HG02981 (cell line): Measurements from ENCODE around the gene ANAPC2.
A peak's percentile ranks its signal among the peaks of the same experiment; 100 is the strongest.

ENCODE experiments used
- ATAC-seq: cut with Tn5 transposase; IDR thresholded peaks from one replicate; pipeline ENCODE4 v1.9.1; 2021; ENCODE audit warnings: mild to moderate bottlenecking, moderate library complexity; ENCODE audit not compliant: unreplicated experiment

ANAPC2 gene, protein sequence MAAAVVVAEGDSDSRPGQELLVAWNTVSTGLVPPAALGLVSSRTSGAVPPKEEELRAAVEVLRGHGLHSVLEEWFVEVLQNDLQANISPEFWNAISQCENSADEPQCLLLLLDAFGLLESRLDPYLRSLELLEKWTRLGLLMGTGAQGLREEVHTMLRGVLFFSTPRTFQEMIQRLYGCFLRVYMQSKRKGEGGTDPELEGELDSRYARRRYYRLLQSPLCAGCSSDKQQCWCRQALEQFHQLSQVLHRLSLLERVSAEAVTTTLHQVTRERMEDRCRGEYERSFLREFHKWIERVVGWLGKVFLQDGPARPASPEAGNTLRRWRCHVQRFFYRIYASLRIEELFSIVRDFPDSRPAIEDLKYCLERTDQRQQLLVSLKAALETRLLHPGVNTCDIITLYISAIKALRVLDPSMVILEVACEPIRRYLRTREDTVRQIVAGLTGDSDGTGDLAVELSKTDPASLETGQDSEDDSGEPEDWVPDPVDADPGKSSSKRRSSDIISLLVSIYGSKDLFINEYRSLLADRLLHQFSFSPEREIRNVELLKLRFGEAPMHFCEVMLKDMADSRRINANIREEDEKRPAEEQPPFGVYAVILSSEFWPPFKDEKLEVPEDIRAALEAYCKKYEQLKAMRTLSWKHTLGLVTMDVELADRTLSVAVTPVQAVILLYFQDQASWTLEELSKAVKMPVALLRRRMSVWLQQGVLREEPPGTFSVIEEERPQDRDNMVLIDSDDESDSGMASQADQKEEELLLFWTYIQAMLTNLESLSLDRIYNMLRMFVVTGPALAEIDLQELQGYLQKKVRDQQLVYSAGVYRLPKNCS

GRCh38 chr9:137188490-137189296 lies at the start of gene ANAPC2, which contains the start of gene SSNA1:
Gene ANAPC2 (minus strand): TSS chr9:137188560. CDS start chr9:137188532, 28 bp downstream.
Gene SSNA1 (plus strand): TSS chr9:137188676. CDS start chr9:137188727, 51 bp downstream.
- ATAC-seq = peak; percentile 71

DNA sequence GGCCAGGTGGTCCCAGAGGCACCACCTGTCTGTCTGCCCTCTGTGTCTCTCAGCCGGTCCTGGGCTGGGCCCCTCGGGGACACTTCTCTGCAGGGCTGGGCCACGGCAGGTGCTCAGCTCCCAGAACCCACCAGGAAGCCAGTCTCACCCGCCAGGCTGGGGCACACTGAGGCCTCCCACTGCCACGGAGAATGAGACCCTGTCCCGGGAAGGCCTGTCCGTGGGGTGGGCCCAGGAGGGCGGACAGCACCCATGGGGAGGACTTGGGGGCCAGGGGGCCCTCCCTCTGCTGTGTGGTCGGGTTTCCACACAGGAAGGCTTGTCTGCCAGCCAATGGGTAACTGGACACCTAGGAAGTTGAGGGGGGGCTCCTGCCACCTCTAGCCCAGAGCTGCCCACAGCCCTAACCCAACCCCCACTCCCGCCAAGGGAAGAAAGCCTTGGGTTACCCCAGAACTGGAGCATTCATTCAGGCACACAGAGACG lies 48.6 kb upstream of the ANAPC2 start:
- no peak for ATAC-seq

GRCh38 chr9:137236238-137236935 lies 48.0 kb upstream of the ANAPC2 start:
- ATAC-seq = peak; percentile 21

GRCh38 chr9:137235424-137236237 lies 47.3 kb upstream of the ANAPC2 start:
- no peak for ATAC-seq

GRCh38 chr9:137234758-137235423 lies 46.5 kb upstream of the ANAPC2 start:
- ATAC-seq = no peak

DNA sequence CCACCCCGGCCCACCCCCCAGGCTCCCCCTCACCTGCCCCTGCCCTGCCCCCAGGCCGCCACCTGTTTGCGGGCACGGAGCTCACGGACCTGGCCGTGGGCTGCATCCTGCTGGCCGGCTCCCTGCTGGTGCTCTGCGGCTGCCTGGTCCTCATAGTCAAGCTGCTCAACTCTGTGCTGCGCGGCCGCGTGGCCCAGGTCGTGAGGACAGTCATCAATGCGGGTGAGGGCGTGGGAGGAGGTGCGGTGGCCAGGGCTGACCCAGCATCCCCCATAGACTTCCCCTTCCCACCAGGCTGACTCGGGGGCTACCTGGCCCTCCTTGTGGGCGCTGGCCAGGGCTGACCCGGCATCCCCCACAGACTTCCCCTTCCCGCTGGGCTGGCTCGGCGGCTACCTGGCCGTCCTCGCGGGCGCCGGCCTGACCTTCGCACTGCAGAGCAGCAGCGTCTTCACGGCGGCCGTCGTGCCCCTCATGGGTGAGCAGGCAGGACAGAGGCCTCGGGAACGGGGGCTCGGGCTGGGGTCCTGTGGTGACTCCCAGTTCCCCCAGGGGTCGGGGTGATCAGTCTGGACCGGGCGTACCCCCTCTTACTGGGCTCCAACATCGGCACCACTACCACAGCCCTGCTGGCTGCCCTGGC lies 45.8 kb upstream of the ANAPC2 start:
- no peak for ATAC-seq

- no peak for ATAC-seq
These were observed 45.0 kb upstream of the ANAPC2 start for GRCh38 chr9:137233143-137233980.

DNA sequence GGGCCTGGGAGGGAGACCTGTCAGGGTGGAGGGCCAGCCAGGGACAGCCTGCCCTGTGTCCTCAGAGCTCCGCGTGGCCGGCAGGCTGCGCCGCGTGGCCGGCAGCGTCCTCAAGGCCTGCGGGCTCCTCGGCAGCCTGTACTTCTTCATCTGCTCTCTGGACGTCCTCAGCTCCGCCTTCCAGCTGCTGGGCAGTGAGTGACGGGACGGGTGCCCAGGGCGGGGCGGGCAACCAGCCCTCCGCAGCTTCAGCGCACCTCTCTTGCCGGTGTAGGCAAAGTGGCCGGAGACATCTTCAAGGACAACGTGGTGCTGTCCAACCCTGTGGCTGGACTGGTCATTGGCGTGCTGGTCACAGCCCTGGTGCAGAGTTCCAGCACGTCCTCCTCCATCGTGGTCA lies 44.1 kb upstream of the ANAPC2 start:
- no peak for ATAC-seq

GRCh38 chr9:137232101-137232500 lies 43.7 kb upstream of the ANAPC2 start:
- ATAC-seq = no peak

- ATAC-seq = no peak
These were observed 43.1 kb upstream of the ANAPC2 start for GRCh38 chr9:137231372-137232039.

DNA sequence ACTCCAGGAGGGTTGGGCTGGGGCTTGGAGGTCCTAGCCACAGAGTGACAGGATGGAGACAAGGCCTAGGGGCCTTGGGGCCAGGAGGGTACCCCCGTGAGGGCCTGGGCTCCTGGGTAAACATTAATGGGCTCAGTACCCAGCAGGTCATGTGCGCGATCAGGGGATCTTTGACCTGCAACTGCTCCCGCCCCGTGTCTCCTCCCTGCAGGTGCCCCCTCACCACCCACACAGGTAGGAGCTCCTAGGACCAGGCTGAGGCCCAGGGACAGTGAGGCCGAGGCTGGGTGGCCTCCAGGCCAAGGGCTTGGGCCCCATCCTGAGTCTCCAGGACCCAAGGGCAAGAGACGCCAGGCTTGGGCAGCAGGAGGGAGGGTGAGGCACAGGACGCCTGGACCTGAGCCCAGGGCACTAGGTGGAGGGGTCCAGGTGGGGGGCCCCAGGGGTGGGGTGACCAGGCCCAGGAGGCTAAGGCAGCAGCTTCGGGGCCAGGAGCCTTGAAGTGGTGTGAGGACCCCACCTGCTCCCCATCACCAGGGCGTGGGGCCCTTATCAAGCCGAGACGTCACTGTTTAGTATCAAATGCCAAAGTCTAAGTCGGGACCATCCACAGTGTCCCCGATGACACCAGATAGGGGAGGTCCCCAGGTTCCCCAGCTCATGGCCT lies 42.5 kb upstream of the ANAPC2 start, which contains the start of gene SLC34A3:
SLC34A3 (plus strand) TSS at position 197 of the 667 bp plus-strand sequence. CDS start 802 bp downstream, outside the sequence.
- ATAC-seq = no peak

DNA sequence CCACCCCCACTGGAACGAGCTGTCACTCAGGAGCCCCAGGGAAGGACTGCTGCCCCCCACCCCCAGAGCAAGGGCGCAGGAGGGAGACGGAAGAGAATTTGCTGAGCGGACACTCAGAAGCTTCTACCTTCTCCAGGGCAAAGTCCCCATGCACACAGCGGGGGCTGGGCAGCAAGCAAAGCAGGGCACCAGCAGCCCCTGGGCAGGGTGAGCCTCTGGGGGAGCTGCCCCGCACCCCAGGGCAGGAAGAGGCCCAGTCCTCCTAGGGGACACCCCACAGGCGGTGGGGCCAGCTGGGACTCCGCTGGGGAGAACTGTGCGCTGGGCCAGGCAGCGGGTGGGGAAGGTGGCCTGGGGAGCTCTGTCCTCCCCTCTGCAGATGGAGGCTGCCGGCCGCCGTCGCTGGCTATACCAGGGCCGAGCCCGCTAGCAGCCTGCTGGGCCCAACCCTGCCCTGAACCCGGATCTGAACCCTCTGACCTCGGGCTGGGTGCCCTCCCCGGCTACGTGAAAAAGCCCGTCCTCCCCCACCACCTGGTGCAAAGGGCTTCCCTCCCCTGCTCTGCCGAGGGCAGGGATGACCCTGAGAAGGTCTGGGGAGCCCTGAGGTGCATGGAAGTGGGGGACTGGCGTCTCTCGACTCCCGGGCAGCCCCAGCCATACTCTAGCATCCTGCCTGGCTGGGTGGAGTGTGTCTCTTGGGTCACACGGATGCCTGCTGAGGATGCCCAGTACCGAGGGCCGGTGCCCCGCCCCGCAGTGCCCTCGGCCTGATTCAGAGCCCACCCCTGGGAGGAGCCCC lies 41.7 kb upstream of the ANAPC2 start:
- no peak for ATAC-seq

- no peak for ATAC-seq
These were observed 40.9 kb upstream of the ANAPC2 start for GRCh38 chr9:137228968-137229896.

DNA sequence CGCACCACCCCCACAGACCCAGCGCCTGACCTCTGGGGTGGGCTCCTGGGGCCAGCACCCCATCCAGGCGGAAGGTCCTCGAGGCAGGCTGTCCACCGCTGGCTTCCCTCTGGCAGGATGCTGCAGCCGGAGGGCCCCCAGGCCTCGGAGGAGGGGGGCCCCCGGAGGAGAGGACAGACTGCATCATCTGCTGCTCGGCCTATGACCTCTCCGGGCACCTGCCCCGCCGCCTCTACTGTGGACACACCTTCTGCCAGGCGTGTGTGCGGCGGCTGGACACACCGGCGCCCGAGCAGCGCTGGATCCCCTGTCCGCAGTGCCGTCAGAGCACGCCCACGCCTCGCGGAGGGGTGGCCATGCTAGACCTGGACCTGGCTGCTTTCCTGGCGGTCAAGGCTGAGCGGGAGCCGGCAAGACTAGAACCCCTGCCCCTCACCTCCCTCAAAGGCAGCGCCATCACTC lies 40.2 kb upstream of the ANAPC2 start:
- no peak for ATAC-seq
